GM21576 (cell line): Measurements from ENCODE around the gene LPCAT4.
A peak's percentile ranks its signal among the peaks of the same experiment; 100 is the strongest.
"Not testable (repeated sequence)": the region's sequence is repeated elsewhere in the genome, so short reads cannot be mapped to it uniquely, and the experiment has no call there.

Source experiments
- ATAC-seq: cut with Tn5 transposase; IDR thresholded peaks from one replicate; pipeline ENCODE4 v1.9.1; 2021; ENCODE audit warnings: mild to moderate bottlenecking, moderate library complexity; ENCODE audit not compliant: unreplicated experiment

The LPCAT4 gene

GRCh38 chr15:34367101-34368081, at the start of gene LPCAT4:
Gene LPCAT4, minus strand, starts transcription at chr15:34367196. Its CDS starts 96 bp downstream, at chr15:34367100.
- peak; percentile 68 for ATAC-seq

GRCh38 chr15:34409511-34409910, 42.5 kb upstream of the LPCAT4 start:
- not testable (repeated sequence) for ATAC-seq

GRCh38 chr15:34408973-34409372, 42.0 kb upstream of the LPCAT4 start:
- ATAC-seq: not testable (repeated sequence)

GRCh38 chr15:34403899-34404298, 36.9 kb upstream of the LPCAT4 start:
- peak; percentile 50 for ATAC-seq

- peak; percentile 58 for ATAC-seq
Measured at GRCh38 chr15:34403160-34403598, 36.2 kb upstream of the LPCAT4 start.

GRCh38 chr15:34397637-34398259, 30.8 kb upstream of the LPCAT4 start:
- not testable (repeated sequence) for ATAC-seq

GRCh38 chr15:34392981-34393380, 26.0 kb upstream of the LPCAT4 start:
- ATAC-seq: not testable (repeated sequence)

GRCh38 chr15:34389594-34390086, 22.6 kb upstream of the LPCAT4 start:
- not testable (repeated sequence) for ATAC-seq

GRCh38 chr15:34381829-34382521, 15.0 kb upstream of the LPCAT4 start:
- not testable (repeated sequence) for ATAC-seq

- not testable (repeated sequence) for ATAC-seq
Measured at GRCh38 chr15:34380491-34380890, 13.5 kb upstream of the LPCAT4 start.

GRCh38 chr15:34376856-34377255, 9.9 kb upstream of the LPCAT4 start:
- no peak for ATAC-seq

- not testable (repeated sequence) for ATAC-seq
Measured at GRCh38 chr15:34375541-34375940, 8.5 kb upstream of the LPCAT4 start.

GRCh38 chr15:34374816-34375215, 7.8 kb upstream of the LPCAT4 start:
- ATAC-seq: no peak

GRCh38 chr15:34373951-34374350, 7.0 kb upstream of the LPCAT4 start:
- ATAC-seq: no peak

- no peak for ATAC-seq
Measured at GRCh38 chr15:34370643-34371042, 3.6 kb upstream of the LPCAT4 start.

GRCh38 chr15:34370129-34370528, 3.1 kb upstream of the LPCAT4 start:
- ATAC-seq: no peak

GRCh38 chr15:34366271-34367065, 528 bp downstream of the LPCAT4 start:
- ATAC-seq: peak; percentile 20

GRCh38 chr15:34365836-34366235, 1.2 kb downstream of the LPCAT4 start:
- no peak for ATAC-seq

GRCh38 chr15:34365091-34365825, 1.7 kb downstream of the LPCAT4 start:
- ATAC-seq: no peak
